Measurements from ENCODE around the gene CCDC183. TPM values are rescaled to one million over a fixed set of nuclear protein-coding genes. Genes with fewer than 3 reads are reported as not detected.

Gene CCDC183
- total RNA-seq, 1 donor from 2014 or later: 1.2 TPM

GRCh38 chr9:136756836-136757235 lies 39.3 kb upstream of the CCDC183 start:
- Mint-ChIP-seq H3K9me3 (ENCODE audit: unreplicated experiment) (peaks cover 6% of the 10 kb centered on the region), H3K27ac (ENCODE audit: unreplicated experiment) (no peak overlapping the region), H3K27me3 (ENCODE audit: unreplicated experiment) (peaks cover 12% of the 10 kb centered on the region), H3K4me1 (ENCODE audit: unreplicated experiment) (no peaks in the 10 kb centered on the region), H3K4me3 (ENCODE audit: unreplicated experiment) (no peak overlapping the region), H3K36me3 (ENCODE audit: low read depth, unreplicated experiment) (peaks cover 7% of the 10 kb centered on the region)
- no peak for TF ChIP-seq CTCF (IDR thresholded peaks at IDR 0.05; ENCODE audit: unreplicated experiment)
- DNase-seq (ENCODE audit: low spot score): no peak

GRCh38 chr9:136757328-136757727 lies 38.8 kb upstream of the CCDC183 start:
- Mint-ChIP-seq H3K27me3 (ENCODE audit: unreplicated experiment) (peaks cover 12% of the 10 kb centered on the region), H3K27ac (ENCODE audit: unreplicated experiment) (no peak overlapping the region), H3K4me1 (ENCODE audit: unreplicated experiment) (no peaks in the 10 kb centered on the region), H3K4me3 (ENCODE audit: unreplicated experiment) (no peak overlapping the region), H3K9me3 (ENCODE audit: unreplicated experiment) (peaks cover 4% of the 10 kb centered on the region), H3K36me3 (ENCODE audit: low read depth, unreplicated experiment) (peaks cover 6% of the 10 kb centered on the region)
- DNase-seq (ENCODE audit: low spot score): no peak
- TF ChIP-seq CTCF (IDR thresholded peaks at IDR 0.05; ENCODE audit: unreplicated experiment): no peak

- Mint-ChIP-seq H3K27me3 (ENCODE audit: unreplicated experiment) (peaks cover 12% of the 10 kb centered on the region), H3K9me3 (ENCODE audit: unreplicated experiment) (peaks cover under 1% of the 10 kb centered on the region), H3K4me3 (ENCODE audit: unreplicated experiment) (no peak overlapping the region), H3K4me1 (ENCODE audit: unreplicated experiment) (no peaks in the 10 kb centered on the region), H3K36me3 (ENCODE audit: low read depth, unreplicated experiment) (peaks cover 3% of the 10 kb centered on the region), H3K27ac (ENCODE audit: unreplicated experiment) (no peak overlapping the region)
- DNase-seq (ENCODE audit: low spot score): no peak
- no peak for TF ChIP-seq CTCF (IDR thresholded peaks at IDR 0.05; ENCODE audit: unreplicated experiment)
These were observed 38.4 kb upstream of the CCDC183 start for GRCh38 chr9:136757751-136758140.

- DNase-seq (ENCODE audit: low spot score): no peak
- Mint-ChIP-seq H3K27ac (ENCODE audit: unreplicated experiment) (no peak overlapping the region), H3K27me3 (ENCODE audit: unreplicated experiment) (peaks cover 12% of the 10 kb centered on the region), H3K4me1 (ENCODE audit: unreplicated experiment) (no peaks in the 10 kb centered on the region), H3K4me3 (ENCODE audit: unreplicated experiment) (no peak overlapping the region), H3K9me3 (ENCODE audit: unreplicated experiment) (no peaks in the 10 kb centered on the region), H3K36me3 (ENCODE audit: low read depth, unreplicated experiment) (peaks cover 3% of the 10 kb centered on the region)
- no peak for TF ChIP-seq CTCF (IDR thresholded peaks at IDR 0.05; ENCODE audit: unreplicated experiment)
These were observed 37.1 kb upstream of the CCDC183 start for GRCh38 chr9:136759001-136759400.

- no peak for DNase-seq (ENCODE audit: low spot score)
- TF ChIP-seq CTCF (IDR thresholded peaks at IDR 0.05; ENCODE audit: unreplicated experiment): no peak
- Mint-ChIP-seq H3K27me3 (ENCODE audit: unreplicated experiment) (peaks cover 12% of the 10 kb centered on the region), H3K27ac (ENCODE audit: unreplicated experiment) (no peak overlapping the region), H3K9me3 (ENCODE audit: unreplicated experiment) (no peaks in the 10 kb centered on the region), H3K36me3 (ENCODE audit: low read depth, unreplicated experiment) (peaks cover 3% of the 10 kb centered on the region), H3K4me1 (ENCODE audit: unreplicated experiment) (no peaks in the 10 kb centered on the region), H3K4me3 (ENCODE audit: unreplicated experiment) (no peak overlapping the region)
These were observed 36.5 kb upstream of the CCDC183 start for GRCh38 chr9:136759436-136760325.

All from endothelial cell (in vitro differentiated cells).